ENCODE results near the gene TCEA3.

- no peak for TF ChIP-seq CEBPB (IDR thresholded peaks at IDR 0.05; ENCODE audit: low read depth, low read length)
- no peak for TF ChIP-seq CTCF (conservative IDR thresholded peaks at IDR 0.05; ENCODE audit: low read depth, low read length)
- no peak for TF ChIP-seq CHD1 (IDR thresholded peaks at IDR 0.05; ENCODE audit: low read depth, low read length)
- no peak for TF ChIP-seq RAD21 (IDR thresholded peaks at IDR 0.05; ENCODE audit: low read length)
- TF ChIP-seq MXI1 (IDR thresholded peaks at IDR 0.05; ENCODE audit: borderline replicate concordance, low read depth, low read length): no peak
- TF ChIP-seq POLR2A (IDR thresholded peaks at IDR 0.05; ENCODE audit: low read depth, low read length): no peak
- no peak for TF ChIP-seq FOS (IDR thresholded peaks at IDR 0.05; ENCODE audit: low read depth, low read length)
- TF ChIP-seq NFE2L2 (IDR thresholded peaks at IDR 0.05; ENCODE audit: low read depth, low read length): no peak
- no peak for TF ChIP-seq RFX5 (IDR thresholded peaks at IDR 0.05; ENCODE audit: low read depth, low read length)
- no peak for TF ChIP-seq SMC3 (IDR thresholded peaks at IDR 0.05; ENCODE audit: low read depth, low read length)
- no peak for TF ChIP-seq MAFK (IDR thresholded peaks at IDR 0.05; ENCODE audit: low read depth, low read length)
- TF ChIP-seq BHLHE40 (IDR thresholded peaks at IDR 0.05; ENCODE audit: low read depth, low read length): no peak
- TF ChIP-seq MAZ (IDR thresholded peaks at IDR 0.05; ENCODE audit: borderline replicate concordance, low read depth, low read length): no peak
These were observed 84.9 kb downstream of the TCEA3 start for GRCh38 chr1:23339632-23340031.

Measured in IMR-90 (cell line).